ENCODE measurements around the gene PLCXD3.

The PLCXD3 gene

GRCh38 chr5:41510176-41510831 lies at the start of gene PLCXD3:
TSS of gene PLCXD3 (minus strand) at chr5:41510601. CDS start at chr5:41510526, 75 bp downstream.
- DNase-seq (ENCODE audit: low read depth in 2 of 2): no peak

GRCh38 chr5:41559184-41559583 lies 48.8 kb upstream of the PLCXD3 start:
- DNase-seq (ENCODE audit: low read depth in 2 of 2): no peak

GRCh38 chr5:41558295-41558694 lies 47.9 kb upstream of the PLCXD3 start:
- no peak for DNase-seq (ENCODE audit: low read depth in 2 of 2)

GRCh38 chr5:41547991-41548390 lies 37.6 kb upstream of the PLCXD3 start:
- DNase-seq (ENCODE audit: low read depth in 2 of 2): no peak

- no peak for DNase-seq (ENCODE audit: low read depth in 2 of 2)
These were observed 31.8 kb upstream of the PLCXD3 start for GRCh38 chr5:41542183-41542582.

- no peak for DNase-seq (ENCODE audit: low read depth in 2 of 2)
These were observed 29.1 kb upstream of the PLCXD3 start for GRCh38 chr5:41539454-41539853.

GRCh38 chr5:41537581-41537980 lies 27.2 kb upstream of the PLCXD3 start:
- no peak for DNase-seq (ENCODE audit: low read depth in 2 of 2)

- DNase-seq (ENCODE audit: low read depth in 2 of 2): no peak
These were observed 22.1 kb upstream of the PLCXD3 start for GRCh38 chr5:41532485-41532884.

GRCh38 chr5:41527201-41527779 lies 16.9 kb upstream of the PLCXD3 start:
- DNase-seq (ENCODE audit: low read depth in 2 of 2): no peak

- DNase-seq (ENCODE audit: low read depth in 2 of 2): no peak
These were observed 16.3 kb upstream of the PLCXD3 start for GRCh38 chr5:41526699-41527098.

- DNase-seq (ENCODE audit: low read depth in 2 of 2): no peak
These were observed 13.8 kb upstream of the PLCXD3 start for GRCh38 chr5:41524174-41524573.

- no peak for DNase-seq (ENCODE audit: low read depth in 2 of 2)
These were observed 11.9 kb upstream of the PLCXD3 start for GRCh38 chr5:41522193-41522786.

- no peak for DNase-seq (ENCODE audit: low read depth in 2 of 2)
These were observed 9.4 kb upstream of the PLCXD3 start for GRCh38 chr5:41519801-41520200.

GRCh38 chr5:41517909-41518308 lies 7.5 kb upstream of the PLCXD3 start:
- DNase-seq (ENCODE audit: low read depth in 2 of 2): no peak

GRCh38 chr5:41511241-41511640 lies 840 bp upstream of the PLCXD3 start:
- no peak for DNase-seq (ENCODE audit: low read depth in 2 of 2)

GRCh38 chr5:41509399-41510175 lies 814 bp downstream of the PLCXD3 start:
- no peak for DNase-seq (ENCODE audit: low read depth in 2 of 2)

GRCh38 chr5:41508696-41509398 lies 1.6 kb downstream of the PLCXD3 start:
- DNase-seq (ENCODE audit: low read depth in 2 of 2): no peak

GRCh38 chr5:41508186-41508585 lies 2.2 kb downstream of the PLCXD3 start:
- no peak for DNase-seq (ENCODE audit: low read depth in 2 of 2)

- no peak for DNase-seq (ENCODE audit: low read depth in 2 of 2)
These were observed 2.9 kb downstream of the PLCXD3 start for GRCh38 chr5:41507501-41507900.

GRCh38 chr5:41503860-41504259 lies 6.5 kb downstream of the PLCXD3 start:
- no peak for DNase-seq (ENCODE audit: low read depth in 2 of 2)

- DNase-seq (ENCODE audit: low read depth in 2 of 2): no peak
These were observed 7.1 kb downstream of the PLCXD3 start for GRCh38 chr5:41503310-41503709.
